ENCODE data around the gene ARHGAP32. TPM values are rescaled to one million over a fixed set of nuclear protein-coding genes. Genes with fewer than 3 reads are reported as not detected.

ARHGAP32 gene
- total RNA-seq, 1 donor from 2014 or later: 50.8 TPM

DNA sequence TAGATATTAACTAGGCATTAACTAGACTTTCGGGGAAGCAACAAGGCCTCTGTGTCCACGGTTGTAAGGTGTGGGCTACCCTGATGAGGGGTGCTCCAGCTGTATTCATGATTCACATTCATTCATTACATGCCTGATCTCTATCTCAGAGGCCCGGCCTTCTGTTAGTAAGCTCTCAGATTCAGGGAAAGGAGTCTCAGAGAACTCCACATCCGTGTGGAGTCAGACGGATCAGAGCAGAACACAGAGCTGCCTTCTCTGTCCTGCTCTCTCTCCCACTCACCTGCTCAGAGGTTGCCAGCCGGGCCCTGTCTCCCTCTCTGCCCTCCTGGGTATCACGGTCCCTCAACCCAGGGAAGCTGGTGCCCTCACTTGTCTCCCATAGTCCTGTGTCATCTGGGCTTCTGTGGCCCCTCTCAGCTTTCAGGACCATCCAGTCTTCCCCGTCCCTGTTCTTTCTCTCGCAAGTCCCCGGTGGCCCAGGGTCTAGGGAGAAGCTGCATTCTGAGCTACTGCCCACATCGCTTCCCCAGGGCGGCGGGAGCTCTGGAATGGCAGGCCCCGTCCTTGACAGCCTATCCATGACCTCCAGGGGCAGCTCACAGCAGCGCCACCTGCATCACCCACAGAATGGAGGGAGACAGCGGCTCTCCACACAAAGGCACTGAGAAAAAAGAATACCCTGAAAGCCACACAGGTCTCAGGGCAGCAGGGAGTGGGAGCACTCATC, 253.8 kb downstream of the ARHGAP32 start:
- no peak for FAIRE-seq
- TF ChIP-seq, protein P1, sequence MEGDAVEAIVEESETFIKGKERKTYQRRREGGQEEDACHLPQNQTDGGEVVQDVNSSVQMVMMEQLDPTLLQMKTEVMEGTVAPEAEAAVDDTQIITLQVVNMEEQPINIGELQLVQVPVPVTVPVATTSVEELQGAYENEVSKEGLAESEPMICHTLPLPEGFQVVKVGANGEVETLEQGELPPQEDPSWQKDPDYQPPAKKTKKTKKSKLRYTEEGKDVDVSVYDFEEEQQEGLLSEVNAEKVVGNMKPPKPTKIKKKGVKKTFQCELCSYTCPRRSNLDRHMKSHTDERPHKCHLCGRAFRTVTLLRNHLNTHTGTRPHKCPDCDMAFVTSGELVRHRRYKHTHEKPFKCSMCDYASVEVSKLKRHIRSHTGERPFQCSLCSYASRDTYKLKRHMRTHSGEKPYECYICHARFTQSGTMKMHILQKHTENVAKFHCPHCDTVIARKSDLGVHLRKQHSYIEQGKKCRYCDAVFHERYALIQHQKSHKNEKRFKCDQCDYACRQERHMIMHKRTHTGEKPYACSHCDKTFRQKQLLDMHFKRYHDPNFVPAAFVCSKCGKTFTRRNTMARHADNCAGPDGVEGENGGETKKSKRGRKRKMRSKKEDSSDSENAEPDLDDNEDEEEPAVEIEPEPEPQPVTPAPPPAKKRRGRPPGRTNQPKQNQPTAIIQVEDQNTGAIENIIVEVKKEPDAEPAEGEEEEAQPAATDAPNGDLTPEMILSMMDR (IDR thresholded peaks at IDR 0.05; ENCODE audit: insufficient read depth, low read length, severe bottlenecking): no peak

DNA sequence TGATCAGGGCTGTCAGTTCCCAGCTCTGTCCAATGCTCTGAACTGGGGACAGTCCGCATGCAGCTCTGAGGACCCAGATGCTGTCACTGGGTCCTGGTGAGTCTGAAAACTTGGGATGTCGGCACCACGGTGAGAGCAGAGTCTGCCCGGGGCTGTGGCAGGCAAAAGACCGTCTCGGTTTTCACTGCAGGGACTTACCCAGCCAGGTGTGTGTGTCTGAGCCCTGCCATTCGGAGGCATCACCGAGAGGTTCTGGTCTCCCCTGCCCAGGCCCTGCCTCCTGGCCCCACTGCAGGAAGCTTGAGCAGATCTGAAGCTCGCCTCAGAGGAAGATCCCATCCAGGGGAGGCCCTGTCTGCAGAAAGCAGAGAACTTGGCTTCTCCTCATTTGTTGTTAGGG, 254.6 kb downstream of the ARHGAP32 start:
- FAIRE-seq (no peak), DNase-seq (ENCODE audit: low read depth) (no peak)

More for the DNA sequence above, 253.8 kb downstream of the ARHGAP32 start:
- H3K27me3 ChIP-seq (ENCODE audit: control insufficient read depth, insufficient read depth, low read length): no peaks in the 10 kb centered on the region
- no peak overlapping the region for H3K4me3 ChIP-seq (ENCODE audit: low read depth, low read length)
- H3K36me3 ChIP-seq (ENCODE audit: control insufficient read depth, insufficient read depth, low read length): no peaks in the 10 kb centered on the region
- DNase-seq (ENCODE audit: low read depth): no peak

DNA sequence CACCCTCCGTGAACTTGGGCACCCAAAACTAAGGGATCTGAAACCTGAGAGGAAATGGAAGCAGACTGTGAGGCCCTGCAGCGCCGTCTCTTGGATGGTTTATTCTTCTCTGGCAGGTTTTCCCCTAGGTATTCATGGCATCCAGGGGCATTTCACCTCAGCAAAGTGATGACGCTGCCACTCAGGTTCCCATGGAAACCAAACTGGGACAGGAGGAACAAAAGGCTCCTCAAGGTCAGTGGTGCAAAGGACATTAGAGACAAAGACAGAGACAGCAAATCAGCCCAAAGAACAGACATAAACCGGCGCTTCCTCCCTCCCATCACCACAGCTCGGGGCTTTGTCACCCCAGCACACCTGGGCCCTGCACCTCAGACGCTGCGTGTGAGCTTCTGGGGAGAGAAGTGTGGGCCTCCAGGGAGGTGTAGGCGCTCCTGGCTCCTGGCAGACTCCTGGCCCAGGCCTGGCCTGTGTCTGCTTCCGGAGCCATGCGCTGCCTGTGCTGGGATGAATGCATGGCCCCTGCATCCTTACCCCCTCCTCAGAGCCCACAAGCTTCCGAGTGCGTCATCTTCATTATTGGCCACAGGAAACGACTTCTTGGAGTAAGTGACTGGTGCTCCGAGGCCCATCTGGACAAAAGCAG, 255.4 kb downstream of the ARHGAP32 start:
- H3K4me3 ChIP-seq (ENCODE audit: low read depth, low read length): no peak overlapping the region
- no peak for FAIRE-seq
- H3K27me3 ChIP-seq (ENCODE audit: control insufficient read depth, insufficient read depth, low read length): no peaks in the 10 kb centered on the region
- TF ChIP-seq, protein P1 (IDR thresholded peaks at IDR 0.05; ENCODE audit: insufficient read depth, low read length, severe bottlenecking): no peak
- H3K36me3 ChIP-seq (ENCODE audit: control insufficient read depth, insufficient read depth, low read length): no peaks in the 10 kb centered on the region
- DNase-seq (ENCODE audit: low read depth): no peak

More for the DNA sequence above, 254.6 kb downstream of the ARHGAP32 start:
- no peak overlapping the region for H3K4me3 ChIP-seq (ENCODE audit: low read depth, low read length)
- H3K36me3 ChIP-seq (ENCODE audit: control insufficient read depth, insufficient read depth, low read length): no peaks in the 10 kb centered on the region
- TF ChIP-seq, protein P1 (IDR thresholded peaks at IDR 0.05; ENCODE audit: insufficient read depth, low read length, severe bottlenecking): no peak
- no peaks in the 10 kb centered on the region for H3K27me3 ChIP-seq (ENCODE audit: control insufficient read depth, insufficient read depth, low read length)

DNA sequence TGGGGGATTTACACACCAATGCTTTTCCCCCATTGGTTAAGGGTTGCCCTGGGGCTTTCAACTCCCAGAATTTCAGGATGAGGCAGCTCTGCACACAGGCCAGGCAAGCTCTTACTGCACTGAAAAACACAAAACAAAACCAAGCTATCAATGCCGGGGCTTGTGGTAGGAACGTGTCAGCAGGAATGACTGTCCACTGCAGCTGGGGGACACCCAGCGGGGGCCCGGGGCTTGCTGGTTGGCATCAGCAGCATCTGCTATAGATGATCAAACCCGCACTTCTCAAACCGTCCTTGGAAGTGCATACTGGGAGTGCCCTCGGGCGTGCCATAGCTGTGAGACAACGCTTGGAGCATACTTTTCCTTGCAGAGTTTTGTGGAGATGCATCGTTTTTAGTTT, 257.2 kb downstream of the ARHGAP32 start:
- TF ChIP-seq, protein P1 (IDR thresholded peaks at IDR 0.05; ENCODE audit: insufficient read depth, low read length, severe bottlenecking): no peak
- no peaks in the 10 kb centered on the region for H3K27me3 ChIP-seq (ENCODE audit: control insufficient read depth, insufficient read depth, low read length)
- DNase-seq (ENCODE audit: low read depth) (no peak), FAIRE-seq (no peak)
- H3K36me3 ChIP-seq (ENCODE audit: control insufficient read depth, insufficient read depth, low read length): no peaks in the 10 kb centered on the region
- H3K4me3 ChIP-seq (ENCODE audit: low read depth, low read length): no peak overlapping the region

DNA sequence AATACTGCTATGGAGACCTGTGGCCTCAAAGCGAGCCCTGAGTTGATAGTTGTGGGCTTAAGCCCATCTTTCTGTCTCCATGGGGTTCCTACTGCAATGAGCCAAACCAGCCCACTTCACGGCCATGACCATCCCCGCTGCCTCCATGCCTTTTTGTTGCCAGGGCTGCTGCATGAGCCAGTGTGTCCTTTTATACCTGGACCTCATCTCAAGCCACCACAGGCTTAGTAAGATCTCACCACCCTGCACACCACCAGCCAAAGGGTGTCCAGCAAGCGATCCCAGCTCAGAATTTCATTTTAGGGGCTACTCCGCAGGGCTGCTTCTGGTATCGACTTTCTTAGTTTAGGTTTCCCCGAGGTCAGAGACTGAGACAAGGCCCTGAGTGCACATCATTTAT, 257.8 kb downstream of the ARHGAP32 start:
- DNase-seq (ENCODE audit: low read depth): no peak
- Histone ChIP-seq H3K36me3 (ENCODE audit: control insufficient read depth, insufficient read depth, low read length) (no peaks in the 10 kb centered on the region), H3K27me3 (ENCODE audit: control insufficient read depth, insufficient read depth, low read length) (no peaks in the 10 kb centered on the region), H3K4me3 (ENCODE audit: low read depth, low read length) (no peak overlapping the region)
- no peak for FAIRE-seq
- TF ChIP-seq, protein P1 (IDR thresholded peaks at IDR 0.05; ENCODE audit: insufficient read depth, low read length, severe bottlenecking): no peak
